PC-9 (cell line): Measurements from ENCODE around the gene SMIM24. TPM values are rescaled to one million over a fixed set of nuclear protein-coding genes. Genes with fewer than 3 reads are reported as not detected.

Experiments
- BruUV-seq: library from RNA; stranded (reverse); fragments of 400-500 nt; replicated peaks from 2 replicates; lab custom pipeline; 2021; lab: Mats Ljungman, UMichigan
- CTCF ChIA-PET: fragments of 300-600 bp; sonication (Branson Sonifier 250); formaldehyde crosslinking; loops from one replicate; lab custom pipeline; 2022; ENCODE audit warnings: antibody characterized with exemption; lab: Charles Lee
- POLR2A ChIA-PET: fragments of 300-600 bp; sonication (Branson Sonifier 250); formaldehyde crosslinking; loops from one replicate; lab custom pipeline; 2022; ENCODE audit warnings: antibody characterized with exemption; ENCODE audit not compliant: unreplicated experiment; lab: Charles Lee
- DNase-seq, 2 experiments: peaks; one replicate each; pipeline versions ENCODE4 v3.0.0 to v3.0.0-alpha.2; 2015 to 2022; ENCODE audit warnings: mixed read lengths in 1 of 2
- H2AFZ ChIP-seq: fragments of 200-600 bp; sonication (generic); 2 replicates; pipeline ENCODE4 v1.8.1; 2017; ENCODE audit warnings: antibody characterized with exemption
- H3F3A ChIP-seq: fragments of 200-600 bp; sonication (generic); 2 replicates; pipeline ENCODE4 v1.8.1; 2017; ENCODE audit warnings: antibody characterized with exemption, mild to moderate bottlenecking, low read depth; ENCODE audit not compliant: insufficient read depth
- H3K27ac ChIP-seq: fragments of 200-600 bp; sonication (generic); 2 replicates; pipeline ENCODE4 v1.6.1; 2016; ENCODE audit warnings: mixed run types
- H3K27me3 ChIP-seq: fragments of 200-600 bp; sonication (generic); 2 replicates; pipeline ENCODE4 v1.6.1; 2016; ENCODE audit warnings: low read depth, mixed run types; ENCODE audit not compliant: insufficient read depth
- H3K36me3 ChIP-seq: fragments of 200-600 bp; sonication (generic); 2 replicates; pipeline ENCODE4 v1.6.1; 2016; ENCODE audit warnings: low read depth, mixed run types
- H3K4me1 ChIP-seq: fragments of 200-600 bp; sonication (generic); replicated peaks from 2 replicates; pipeline ENCODE4 v1.6.1; 2016; ENCODE audit warnings: mixed run types; ENCODE audit not compliant: insufficient read depth
- H3K4me2 ChIP-seq: fragments of 200-600 bp; sonication (generic); 2 replicates; pipeline ENCODE4 v1.6.1; 2017; ENCODE audit warnings: mixed run types
- H3K4me3 ChIP-seq: fragments of 200-600 bp; sonication (generic); 2 replicates; pipeline ENCODE4 v1.6.1; 2016; ENCODE audit warnings: mixed run types
- H3K79me2 ChIP-seq: fragments of 200-600 bp; sonication (generic); 2 replicates; pipeline ENCODE4 v1.6.1; 2017; ENCODE audit warnings: low read depth, mixed run types
- H3K9me2 ChIP-seq: fragments of 200-600 bp; sonication (generic); 2 replicates; pipeline ENCODE4 v1.8.1; 2017; ENCODE audit warnings: mild to moderate bottlenecking; ENCODE audit not compliant: insufficient read depth
- H3K9me3 ChIP-seq: fragments of 200-600 bp; sonication (generic); 2 replicates; pipeline ENCODE4 v1.8.1; 2016; ENCODE audit warnings: low read depth; ENCODE audit not compliant: insufficient read depth
- H4K20me1 ChIP-seq: fragments of 200-600 bp; sonication (generic); 2 replicates; pipeline ENCODE4 v1.8.1; 2017; ENCODE audit not compliant: insufficient read depth
- CTCF ChIP-seq: fragments of 200-600 bp; sonication (generic); conservative IDR thresholded peaks from 2 replicates; pipeline ENCODE4 v1.6.1; 2017; ENCODE audit warnings: mixed run types, antibody characterized with exemption, mild to moderate bottlenecking, moderate library complexity
- EZH2 ChIP-seq: fragments of 200-600 bp; sonication (generic); IDR thresholded peaks from 2 replicates; pipeline ENCODE4 v1.8.0; 2017; ENCODE audit warnings: antibody characterized with exemption, low read depth
- intact Hi-C: fragments of 100-400 bp; cut with micrococcal nuclease; formaldehyde crosslinking; loops from one replicate; pipeline ENCODE4 v1.10.0; 2022; ENCODE audit not compliant: unreplicated experiment
- total RNA-seq: library from RNA; stranded (reverse); gene quantifications from 2 replicates; pipeline ENCODE4 v1.2.3, GENCODE V29; 2021

The SMIM24 gene
- total RNA-seq, 1 experiment from 2014 or later = not detected

GRCh38 chr19:3503036-3503572 lies 22.8 kb upstream of the SMIM24 start:
- no peak overlapping the region for H2AFZ ChIP-seq
- BruUV-seq = no TSS peak
- no peak overlapping the region for H3K4me2 ChIP-seq
- H3K9me2 ChIP-seq = no peaks in the 10 kb centered on the region
- no peak overlapping the region for H3K27ac ChIP-seq
- CTCF ChIA-PET = no interaction called here
- H3K4me1 ChIP-seq = 0 out of 2 replicates have a peak, but pooled peaks cover 10% of the 10 kb centered on the region
- no peaks in the 10 kb centered on the region for H4K20me1 ChIP-seq
- no peaks in the 10 kb centered on the region for H3K27me3 ChIP-seq
- DNase-seq = no peak
- no peaks in the 10 kb centered on the region for H3K36me3 ChIP-seq
- H3K4me3 ChIP-seq = no peak overlapping the region
- no peak for TF ChIP-seq EZH2
- TF ChIP-seq CTCF = no peak
- intact Hi-C loops = no loop called here
- POLR2A ChIA-PET = no interaction called here
- H3K9me3 ChIP-seq = no peaks in the 10 kb centered on the region
- H3K79me2 ChIP-seq = peaks cover 36% of the 10 kb centered on the region
- H3F3A ChIP-seq = peaks cover 12% of the 10 kb centered on the region; the same call in 1 of the 2 replicates

- no peak for DNase-seq
- intact Hi-C loops = no loop called here
- H3K4me1 ChIP-seq = 0 out of 2 replicates have a peak, but pooled peaks cover 3% of the 10 kb centered on the region
- TF ChIP-seq CTCF = no peak
- TF ChIP-seq EZH2 = no peak
- no peaks in the 10 kb centered on the region for H3K9me3 ChIP-seq
- no peaks in the 10 kb centered on the region for H3K27me3 ChIP-seq
- CTCF ChIA-PET = no interaction called here
- POLR2A ChIA-PET = no interaction called here
- H4K20me1 ChIP-seq = no peaks in the 10 kb centered on the region
- H3K9me2 ChIP-seq = no peaks in the 10 kb centered on the region
- no TSS peak for BruUV-seq
- H3K79me2 ChIP-seq = peaks cover 27% of the 10 kb centered on the region
- H2AFZ ChIP-seq = no peak overlapping the region
- no peak overlapping the region for H3K4me2 ChIP-seq
- no peak overlapping the region for H3K27ac ChIP-seq
- H3K36me3 ChIP-seq = no peaks in the 10 kb centered on the region
- peaks cover 12% of the 10 kb centered on the region; the same call in 1 of the 2 replicates for H3F3A ChIP-seq
- H3K4me3 ChIP-seq = no peak overlapping the region
Measured at GRCh38 chr19:3501780-3502179, 21.5 kb upstream of the SMIM24 start.

GRCh38 chr19:3500429-3501101 lies 20.2 kb upstream of the SMIM24 start, which contains the start of gene DOHH:
DOHH (minus strand) TSS chr19:3500674; CDS start chr19:3496814, 3,860 bp downstream.
- CTCF ChIA-PET = interaction anchor here (0.6 kb wide), 1 partner anchor 31 kb away, joined by 3 read pairs; no protein-coding TSS in a partner anchor
- Histone ChIP-seq H2AFZ (peak within 1 kb of the TSS; percentile 76), H3K4me1 (0 out of 2 replicates have a peak, but pooled peaks cover 3% of the 10 kb centered on the region), H3K27me3 (no peaks in the 10 kb centered on the region), H3K4me2 (peak within 1 kb of the TSS; percentile 93), H4K20me1 (no peaks in the 10 kb centered on the region), H3K79me2 (peaks cover 22% of the 10 kb centered on the region), H3K9me3 (no peaks in the 10 kb centered on the region), H3F3A (peaks cover 10% of the 10 kb centered on the region; the same call in 1 of the 2 replicates), H3K9me2 (no peaks in the 10 kb centered on the region), H3K36me3 (no peaks in the 10 kb centered on the region), H3K4me3 (peak within 1 kb of the TSS; percentile 68), H3K27ac (peak within 1 kb of the TSS; percentile 79)
- peak; percentile 86 to 88 for DNase-seq
- POLR2A ChIA-PET = interaction anchor here (0.6 kb wide), 3 partner anchors 121 to 126 kb away, joined by 3 to 4 read pairs (median 3); no protein-coding TSS in a partner anchor
- TF ChIP-seq CTCF (no peak), EZH2 (no peak)
- BruUV-seq = no TSS peak
- intact Hi-C loops = no loop called here
